GM12878 (cell line): Measurements from ENCODE around the gene MEIS2.

Source experiments
- CTCF ChIP-seq, 3 experiments: IDR thresholded peaks in 2 of 3; conservative IDR thresholded peaks in 1 of 3; 2 replicates each; pipeline ENCODE4 v1.5.1; 2011; ENCODE audit warnings: low read depth in 3 of 3, low read length in 3 of 3, mild to moderate bottlenecking in 3 of 3, control low read depth in 2 of 3, moderate library complexity in 2 of 3, inconsistent platforms in 1 of 3, mixed read lengths in 1 of 3; ENCODE audit not compliant: control insufficient read depth in 2 of 3, insufficient read depth in 1 of 3; ENCODE audit errors: extremely low read depth in 1 of 3
- EP300 ChIP-seq, 2 experiments: fragments of 150-350 bp in 1 of 2; IDR thresholded peaks; 2 replicates each; pipeline ENCODE4 v1.6.1; 2011 to 2012; ENCODE audit warnings: low read depth in 2 of 2, low read length in 2 of 2, borderline replicate concordance in 1 of 2, improper control_type of control experiment in 1 of 2, inconsistent platforms in 1 of 2; ENCODE audit not compliant: control insufficient read depth in 1 of 2
- HDAC6 ChIP-seq: fragments of 200-600 bp; sonication (generic); IDR thresholded peaks from one replicate; pipeline ENCODE4 v1.8.0; 2017; ENCODE audit warnings: antibody characterized with exemption; ENCODE audit not compliant: unreplicated experiment
- MEF2A ChIP-seq: IDR thresholded peaks from 2 replicates; pipeline ENCODE4 v1.6.1; 2011; ENCODE audit warnings: low read depth, mild to moderate bottlenecking, low read length, moderate library complexity; ENCODE audit not compliant: insufficient read depth
- POLR2A ChIP-seq: IDR thresholded peaks from 2 replicates; pipeline ENCODE4 v1.6.1; 2011; ENCODE audit warnings: low read depth, mild to moderate bottlenecking, low read length
- POU2F2 ChIP-seq: IDR thresholded peaks from 3 replicates; pipeline ENCODE4 v1.6.1; 2011; ENCODE audit warnings: low read depth, mild to moderate bottlenecking, low read length, borderline replicate concordance
- SIX5 ChIP-seq: IDR thresholded peaks from 2 replicates; pipeline ENCODE4 v1.6.1; 2011; ENCODE audit warnings: mild to moderate bottlenecking, low read depth, low read length, moderate library complexity; ENCODE audit not compliant: severe bottlenecking
- SREBF1 ChIP-seq: IDR thresholded peaks from 2 replicates; pipeline ENCODE4 v1.6.1; 2012; ENCODE audit warnings: mild to moderate bottlenecking, low read length
- SRF ChIP-seq, 2 experiments: IDR thresholded peaks; 2 replicates each; pipeline ENCODE4 v1.6.1; 2011; ENCODE audit warnings: low read depth in 2 of 2, low read length in 2 of 2, mild to moderate bottlenecking in 1 of 2, moderate library complexity in 1 of 2
- TAF1 ChIP-seq: IDR thresholded peaks from 2 replicates; pipeline ENCODE4 v1.6.1; 2011; ENCODE audit warnings: mild to moderate bottlenecking, low read depth, low read length, borderline replicate concordance
- ZNF274 ChIP-seq: IDR thresholded peaks from one replicate; pipeline ENCODE4 v1.8.0; 2011; ENCODE audit not compliant: insufficient read length, insufficient read depth

GRCh38 chr15:36925653-36926426 is 174.5 kb downstream of the MEIS2 start:
- TF ChIP-seq CTCF (IDR thresholded peaks at IDR 0.05 in 2 of 3, conservative IDR thresholded peaks at IDR 0.05 in 1 of 3; ENCODE audit: control insufficient read depth in 2 of 3, extremely low read depth in 1 of 3, insufficient read depth in 1 of 3, low read depth in 3 of 3, low read length in 3 of 3), result no peak
- no peak for TF ChIP-seq POU2F2
- no peak for TF ChIP-seq TAF1
- no peak for TF ChIP-seq SIX5
- TF ChIP-seq HDAC6, result no peak
- TF ChIP-seq EP300 (IDR thresholded peaks at IDR 0.05; ENCODE audit: borderline replicate concordance in 1 of 2, control insufficient read depth in 1 of 2, low read depth in 2 of 2, low read length in 2 of 2), result no peak
- no peak for TF ChIP-seq SRF (IDR thresholded peaks at IDR 0.05; ENCODE audit: low read depth in 2 of 2, low read length in 2 of 2)
- TF ChIP-seq ZNF274, result no peak
- no peak for TF ChIP-seq SREBF1
- TF ChIP-seq POLR2A, result no peak
- no peak for TF ChIP-seq MEF2A
